ENCODE measurements around the gene CFAP46. TPM values are rescaled to one million over a fixed set of nuclear protein-coding genes. Genes with fewer than 3 reads are reported as not detected.

CFAP46 gene
- total RNA-seq, 1 experiment from 2014 or later, result 3.3 TPM

DNA sequence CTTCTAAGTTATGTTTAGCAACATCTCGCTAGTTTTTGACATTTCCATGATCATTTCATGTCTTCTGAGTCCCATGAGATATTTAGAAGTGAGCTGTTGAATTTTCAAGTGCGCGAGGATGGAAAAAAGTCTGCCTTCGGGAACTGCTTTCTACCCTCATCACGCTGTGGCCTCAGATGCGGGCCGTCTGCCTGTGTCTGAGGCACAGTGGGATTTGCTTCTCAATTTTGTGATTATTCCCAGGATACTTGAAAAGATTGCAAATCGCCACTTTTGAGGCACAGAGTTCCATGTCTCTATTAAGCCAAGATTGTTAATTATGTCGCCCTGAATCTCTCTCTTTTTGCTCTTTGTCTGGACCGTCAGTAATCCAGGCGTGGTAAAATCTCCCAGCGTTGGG lies 125.7 kb downstream of the CFAP46 start:
- DNase-seq (ENCODE audit: low spot score), result no peak
- Mint-ChIP-seq H3K27me3 (ENCODE audit: low read depth) (peaks cover 6% of the 10 kb centered on the region), H3K27ac (no peak overlapping the region), H3K9me3 (peaks cover 16% of the 10 kb centered on the region), H3K4me3 (no peak overlapping the region), H3K36me3 (peaks cover 7% of the 10 kb centered on the region), H3K4me1 (no peaks in the 10 kb centered on the region)
- no peak for ATAC-seq
- ChIA-PET CTCF (no interaction called here), POLR2A (no interaction called here)
- TF ChIP-seq ZBTB21 (CRISPR knock-in tag; IDR thresholded peaks at IDR 0.05; ENCODE audit: borderline replicate concordance) (no peak), ATF6 (CRISPR knock-in tag; IDR thresholded peaks at IDR 0.05) (no peak), ESRRA (CRISPR knock-in tag; IDR thresholded peaks at IDR 0.05; ENCODE audit: borderline replicate concordance) (no peak), HMGA2 (CRISPR knock-in tag; IDR thresholded peaks at IDR 0.05) (no peak), NFYB (CRISPR knock-in tag; conservative IDR thresholded peaks at IDR 0.05; ENCODE audit: low read depth) (no peak), USF2 (CRISPR knock-in tag; IDR thresholded peaks at IDR 0.05) (no peak), ZNF219 (CRISPR knock-in tag; IDR thresholded peaks at IDR 0.05; ENCODE audit: borderline replicate concordance) (no peak), ZNF263 (CRISPR knock-in tag; IDR thresholded peaks at IDR 0.05; ENCODE audit: low read depth) (no peak), CREM (CRISPR knock-in tag; IDR thresholded peaks at IDR 0.05) (no peak), USF1 (CRISPR knock-in tag; IDR thresholded peaks at IDR 0.05) (no peak), NR3C1 (CRISPR knock-in tag; conservative IDR thresholded peaks at IDR 0.05; ENCODE audit: low read depth) (no peak)
- TF ChIP-seq, protein P1, sequence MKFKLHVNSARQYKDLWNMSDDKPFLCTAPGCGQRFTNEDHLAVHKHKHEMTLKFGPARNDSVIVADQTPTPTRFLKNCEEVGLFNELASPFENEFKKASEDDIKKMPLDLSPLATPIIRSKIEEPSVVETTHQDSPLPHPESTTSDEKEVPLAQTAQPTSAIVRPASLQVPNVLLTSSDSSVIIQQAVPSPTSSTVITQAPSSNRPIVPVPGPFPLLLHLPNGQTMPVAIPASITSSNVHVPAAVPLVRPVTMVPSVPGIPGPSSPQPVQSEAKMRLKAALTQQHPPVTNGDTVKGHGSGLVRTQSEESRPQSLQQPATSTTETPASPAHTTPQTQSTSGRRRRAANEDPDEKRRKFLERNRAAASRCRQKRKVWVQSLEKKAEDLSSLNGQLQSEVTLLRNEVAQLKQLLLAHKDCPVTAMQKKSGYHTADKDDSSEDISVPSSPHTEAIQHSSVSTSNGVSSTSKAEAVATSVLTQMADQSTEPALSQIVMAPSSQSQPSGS (CRISPR knock-in tag; IDR thresholded peaks at IDR 0.05; ENCODE audit: borderline replicate concordance, low read depth), result no peak
- TF ChIP-seq, protein P2, sequence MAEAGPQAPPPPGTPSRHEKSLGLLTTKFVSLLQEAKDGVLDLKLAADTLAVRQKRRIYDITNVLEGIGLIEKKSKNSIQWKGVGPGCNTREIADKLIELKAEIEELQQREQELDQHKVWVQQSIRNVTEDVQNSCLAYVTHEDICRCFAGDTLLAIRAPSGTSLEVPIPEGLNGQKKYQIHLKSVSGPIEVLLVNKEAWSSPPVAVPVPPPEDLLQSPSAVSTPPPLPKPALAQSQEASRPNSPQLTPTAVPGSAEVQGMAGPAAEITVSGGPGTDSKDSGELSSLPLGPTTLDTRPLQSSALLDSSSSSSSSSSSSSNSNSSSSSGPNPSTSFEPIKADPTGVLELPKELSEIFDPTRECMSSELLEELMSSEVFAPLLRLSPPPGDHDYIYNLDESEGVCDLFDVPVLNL (CRISPR knock-in tag; IDR thresholded peaks at IDR 0.05; ENCODE audit: borderline replicate concordance, low read depth), result no peak
- TF ChIP-seq, protein P3, sequence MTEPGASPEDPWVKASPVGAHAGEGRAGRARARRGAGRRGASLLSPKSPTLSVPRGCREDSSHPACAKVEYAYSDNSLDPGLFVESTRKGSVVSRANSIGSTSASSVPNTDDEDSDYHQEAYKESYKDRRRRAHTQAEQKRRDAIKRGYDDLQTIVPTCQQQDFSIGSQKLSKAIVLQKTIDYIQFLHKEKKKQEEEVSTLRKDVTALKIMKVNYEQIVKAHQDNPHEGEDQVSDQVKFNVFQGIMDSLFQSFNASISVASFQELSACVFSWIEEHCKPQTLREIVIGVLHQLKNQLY (CRISPR knock-in tag; IDR thresholded peaks at IDR 0.05), result no peak
- TF ChIP-seq, protein P4, sequence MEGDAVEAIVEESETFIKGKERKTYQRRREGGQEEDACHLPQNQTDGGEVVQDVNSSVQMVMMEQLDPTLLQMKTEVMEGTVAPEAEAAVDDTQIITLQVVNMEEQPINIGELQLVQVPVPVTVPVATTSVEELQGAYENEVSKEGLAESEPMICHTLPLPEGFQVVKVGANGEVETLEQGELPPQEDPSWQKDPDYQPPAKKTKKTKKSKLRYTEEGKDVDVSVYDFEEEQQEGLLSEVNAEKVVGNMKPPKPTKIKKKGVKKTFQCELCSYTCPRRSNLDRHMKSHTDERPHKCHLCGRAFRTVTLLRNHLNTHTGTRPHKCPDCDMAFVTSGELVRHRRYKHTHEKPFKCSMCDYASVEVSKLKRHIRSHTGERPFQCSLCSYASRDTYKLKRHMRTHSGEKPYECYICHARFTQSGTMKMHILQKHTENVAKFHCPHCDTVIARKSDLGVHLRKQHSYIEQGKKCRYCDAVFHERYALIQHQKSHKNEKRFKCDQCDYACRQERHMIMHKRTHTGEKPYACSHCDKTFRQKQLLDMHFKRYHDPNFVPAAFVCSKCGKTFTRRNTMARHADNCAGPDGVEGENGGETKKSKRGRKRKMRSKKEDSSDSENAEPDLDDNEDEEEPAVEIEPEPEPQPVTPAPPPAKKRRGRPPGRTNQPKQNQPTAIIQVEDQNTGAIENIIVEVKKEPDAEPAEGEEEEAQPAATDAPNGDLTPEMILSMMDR (IDR thresholded peaks at IDR 0.05), result no peak

GRCh38 chr10:132815168-132815857 lies 127.1 kb downstream of the CFAP46 start:
- no peak for ATAC-seq
- peaks cover 16% of the 10 kb centered on the region for H3K9me3 Mint-ChIP-seq
- peaks cover 7% of the 10 kb centered on the region for H3K36me3 Mint-ChIP-seq
- CTCF ChIA-PET, result no interaction called here
- no peaks in the 10 kb centered on the region for H3K4me1 Mint-ChIP-seq
- H3K27ac Mint-ChIP-seq, result no peak overlapping the region
- peaks cover 6% of the 10 kb centered on the region for H3K27me3 Mint-ChIP-seq (ENCODE audit: low read depth)
- no peak for DNase-seq (ENCODE audit: low spot score)
- POLR2A ChIA-PET, result no interaction called here
- no peak overlapping the region for H3K4me3 Mint-ChIP-seq
- TF ChIP-seq CREM (CRISPR knock-in tag; IDR thresholded peaks at IDR 0.05) (no peak), PRRX2 (CRISPR knock-in tag; IDR thresholded peaks at IDR 0.05) (no peak), ATF6 (CRISPR knock-in tag; IDR thresholded peaks at IDR 0.05) (no peak), NR1H2 (CRISPR knock-in tag; IDR thresholded peaks at IDR 0.05) (no peak), JUN (CRISPR knock-in tag; IDR thresholded peaks at IDR 0.05) (no peak), IRF2 (CRISPR knock-in tag; IDR thresholded peaks at IDR 0.05; ENCODE audit: borderline replicate concordance, low read depth) (no peak), ZNF423 (CRISPR knock-in tag; IDR thresholded peaks at IDR 0.05) (no peak)
- TF ChIP-seq, protein P5, sequence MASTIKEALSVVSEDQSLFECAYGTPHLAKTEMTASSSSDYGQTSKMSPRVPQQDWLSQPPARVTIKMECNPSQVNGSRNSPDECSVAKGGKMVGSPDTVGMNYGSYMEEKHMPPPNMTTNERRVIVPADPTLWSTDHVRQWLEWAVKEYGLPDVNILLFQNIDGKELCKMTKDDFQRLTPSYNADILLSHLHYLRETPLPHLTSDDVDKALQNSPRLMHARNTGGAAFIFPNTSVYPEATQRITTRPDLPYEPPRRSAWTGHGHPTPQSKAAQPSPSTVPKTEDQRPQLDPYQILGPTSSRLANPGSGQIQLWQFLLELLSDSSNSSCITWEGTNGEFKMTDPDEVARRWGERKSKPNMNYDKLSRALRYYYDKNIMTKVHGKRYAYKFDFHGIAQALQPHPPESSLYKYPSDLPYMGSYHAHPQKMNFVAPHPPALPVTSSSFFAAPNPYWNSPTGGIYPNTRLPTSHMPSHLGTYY (CRISPR knock-in tag; IDR thresholded peaks at IDR 0.05), result no peak
